Liver (tissue), 9 donors: ENCODE data around the gene HTR3B. TPM values are rescaled to one million over a fixed set of nuclear protein-coding genes. Genes with fewer than 3 reads are reported as not detected.
"Not testable (repeated sequence)": the region's sequence is repeated elsewhere in the genome, so short reads cannot be mapped to it uniquely, and the experiment has no call there.

Source experiments
- DNase-seq: peaks from one replicate; pipeline ENCODE4 v3.0.0-alpha.2; 2017; ENCODE audit warnings: low spot score
- H3K27ac ChIP-seq, 2 donors: one replicate each; pipeline ENCODE4 v1.7.0; 2013; ENCODE audit warnings: inconsistent platforms in 2 of 2, low read length in 2 of 2, control low read depth in 1 of 2, low read depth in 1 of 2, mild to moderate bottlenecking in 1 of 2
- H3K27me3 ChIP-seq, 4 donors: one replicate each; pipeline versions ENCODE4 v1.6.1 to v1.7.0; 2013; ENCODE audit warnings: low read length in 3 of 4, inconsistent platforms in 1 of 4, mild to moderate bottlenecking in 1 of 4, moderate library complexity in 1 of 4; ENCODE audit not compliant: control insufficient read depth in 4 of 4, insufficient read depth in 4 of 4
- H3K36me3 ChIP-seq, 4 donors: one replicate each; pipeline versions ENCODE4 v1.6.1 to v1.7.0; 2013; ENCODE audit warnings: low read length in 3 of 4, mild to moderate bottlenecking in 3 of 4, low read depth in 1 of 4, moderate library complexity in 1 of 4; ENCODE audit not compliant: control insufficient read depth in 4 of 4, insufficient read depth in 3 of 4
- H3K4me1 ChIP-seq, 4 donors: one replicate each; pipeline versions ENCODE4 v1.6.1 to v1.7.0; 2013; ENCODE audit warnings: low read length in 3 of 4, mild to moderate bottlenecking in 3 of 4, moderate library complexity in 1 of 4; ENCODE audit not compliant: control insufficient read depth in 4 of 4, insufficient read depth in 4 of 4
- H3K4me3 ChIP-seq, 3 donors: one replicate each; pipeline versions ENCODE4 v1.6.1 to v1.7.0; 2013; ENCODE audit warnings: low read length in 3 of 3, control low read depth in 1 of 3, low read depth in 1 of 3, mild to moderate bottlenecking in 1 of 3
- H3K9ac ChIP-seq, 2 donors: one replicate each; pipeline ENCODE4 v1.7.0; 2013; ENCODE audit warnings: low read length in 2 of 2, mild to moderate bottlenecking in 2 of 2, moderate library complexity in 2 of 2, control low read depth in 1 of 2, low read depth in 1 of 2
- H3K9me3 ChIP-seq, 4 donors: one replicate each; pipeline versions ENCODE4 v1.6.1 to v1.7.0; 2013; ENCODE audit warnings: low read length in 3 of 4; ENCODE audit not compliant: control insufficient read depth in 4 of 4
- ATF3 ChIP-seq: IDR thresholded peaks from 2 replicates; pipeline ENCODE4 v1.6.1; 2016; ENCODE audit warnings: antibody characterized with exemption
- CTCF ChIP-seq: fragments of 150-350 bp; IDR thresholded peaks from 2 replicates; pipeline ENCODE4 v1.5.1; 2017; ENCODE audit warnings: improper control_type of control experiment, low read depth, low read length; ENCODE audit not compliant: missing input control
- EGR1 ChIP-seq, 2 donors: IDR thresholded peaks; 2 replicates each; pipeline ENCODE4 v1.6.1; 2016 to 2018; ENCODE audit warnings: antibody characterized with exemption in 2 of 2, low read depth in 2 of 2
- FOXA1 ChIP-seq: IDR thresholded peaks from 2 replicates; pipeline ENCODE4 v1.6.1; 2016; ENCODE audit warnings: antibody characterized with exemption
- FOXA2 ChIP-seq: IDR thresholded peaks from 2 replicates; pipeline ENCODE4 v1.6.1; 2016; ENCODE audit warnings: antibody characterized with exemption
- GABPA ChIP-seq, 2 donors: IDR thresholded peaks in 1 of 2; conservative IDR thresholded peaks in 1 of 2; 2 replicates each; pipeline ENCODE4 v1.6.1; 2016; ENCODE audit warnings: antibody characterized with exemption in 2 of 2, mild to moderate bottlenecking in 1 of 2, moderate library complexity in 1 of 2
- HNF4A ChIP-seq, 2 donors: conservative IDR thresholded peaks; 2 replicates each; pipeline ENCODE4 v1.6.1; 2016; ENCODE audit warnings: antibody characterized with exemption in 2 of 2, mild to moderate bottlenecking in 2 of 2
- HNF4G ChIP-seq: IDR thresholded peaks from 2 replicates; pipeline ENCODE4 v1.6.1; 2016; ENCODE audit warnings: antibody characterized with exemption
- JUND ChIP-seq, 2 donors: IDR thresholded peaks; 2 replicates each; pipeline ENCODE4 v1.6.1; 2016; ENCODE audit warnings: antibody characterized with exemption in 2 of 2
- MAX ChIP-seq: IDR thresholded peaks from 2 replicates; pipeline ENCODE4 v1.6.1; 2016; ENCODE audit warnings: antibody characterized with exemption
- NR2F2 ChIP-seq: IDR thresholded peaks from 2 replicates; pipeline ENCODE4 v1.6.1; 2016; ENCODE audit warnings: antibody characterized with exemption
- RAD21 ChIP-seq, 2 donors: IDR thresholded peaks; 2 replicates each; pipeline ENCODE4 v1.6.1; 2016; ENCODE audit warnings: antibody characterized with exemption in 2 of 2, mild to moderate bottlenecking in 2 of 2
- RXRA ChIP-seq, 2 donors: IDR thresholded peaks; 2 replicates each; pipeline ENCODE4 v1.6.1; 2017 to 2018; ENCODE audit warnings: antibody characterized with exemption in 2 of 2, mild to moderate bottlenecking in 1 of 2
- SP1 ChIP-seq: IDR thresholded peaks from 2 replicates; pipeline ENCODE4 v1.6.1; 2018; ENCODE audit warnings: antibody characterized with exemption, mild to moderate bottlenecking
- TAF1 ChIP-seq: conservative IDR thresholded peaks from 2 replicates; pipeline ENCODE4 v1.6.1; 2016; ENCODE audit warnings: antibody characterized with exemption, mild to moderate bottlenecking
- YY1 ChIP-seq: IDR thresholded peaks from 2 replicates; pipeline ENCODE4 v1.6.1; 2016; ENCODE audit warnings: antibody characterized with exemption, mild to moderate bottlenecking
- ZBTB33 ChIP-seq: IDR thresholded peaks from 2 replicates; pipeline ENCODE4 v1.6.1; 2016; ENCODE audit warnings: antibody characterized with exemption
- WGBS: extraction: QIAGEN DNeasy Blood & Tissue Kit; methylation state at CpG from one replicate; pipeline ENCODE4 v1.1.7; 2013; 5-methylcytosine and 5-hydroxymethylcytosine counted together
- polyA plus RNA-seq, 2 donors: library from polyadenylated mRNA; stranded (reverse) in 1 of 2; unstranded in 1 of 2; fragments of 200-250 nt in 1 of 2; fragments of >200 nt in 1 of 2; fragmentation: Nextera tagmentation in 1 of 2; extraction: Ambion mirVana in 1 of 2; gene quantifications; one replicate each; pipeline versions ENCODE4 v1.2.1 to v1.2.3, GENCODE V29; 2013 to 2015
- total RNA-seq, 2 donors: library from RNA; depleted of rRNA; stranded (reverse); fragments of >200 nt; gene quantifications; one replicate each; pipeline ENCODE4 v1.2.3, GENCODE V29; 2014
- donor health status: healthy.
- donor health status: healthy.
- donor health status: healthy.
- donor health status: healthy.
- donor health status: healthy.

HTR3B gene
- total and polyA plus RNA-seq, 4 donors = not detected

GRCh38 chr11:113908098-113908497 is 3.5 kb downstream of the HTR3B start:
- Histone ChIP-seq H3K27me3 (no peaks in the 10 kb centered on the region), H3K4me3 (no peak overlapping the region), H3K27ac (no peak overlapping the region), H3K9ac (no peak overlapping the region), H3K36me3 (no peaks in the 10 kb centered on the region), H3K4me1 (peaks cover 0 to 11% (median 1%) of the 10 kb centered on the region in 4 donors), H3K9me3 (no peaks in the 10 kb centered on the region)
- no peak for DNase-seq
- TF ChIP-seq HNF4G (no peak), FOXA1 (no peak), ZBTB33 (no peak), CTCF (no peak), TAF1 (no peak), SP1 (no peak), MAX (no peak), RXRA (IDR thresholded peaks at IDR 0.05) (no peak), YY1 (no peak), GABPA (IDR thresholded peaks at IDR 0.05 in 1 of 2, conservative IDR thresholded peaks at IDR 0.05 in 1 of 2) (no peak), JUND (IDR thresholded peaks at IDR 0.05) (no peak), FOXA2 (no peak), EGR1 (IDR thresholded peaks at IDR 0.05; ENCODE audit: low read depth in 2 of 2) (no peak), HNF4A (conservative IDR thresholded peaks at IDR 0.05) (no peak)
- 91% methylated on average over 9 of the region's 9 CpGs for WGBS

- 93% methylated on average over 9 of the region's 9 CpGs for whole genome bisulfite sequencing
- not testable (repeated sequence) for H3K27me3 ChIP-seq, H3K9ac ChIP-seq, H3K4me3 ChIP-seq, H3K27ac ChIP-seq, H3K4me1 ChIP-seq, DNase-seq, H3K36me3 ChIP-seq, H3K9me3 ChIP-seq
Observed at GRCh38 chr11:113911491-113911890, 6.9 kb downstream of the HTR3B start.

- WGBS = 77% methylated on average over 2 of the region's 2 CpGs
- Histone ChIP-seq H3K4me3 (no peak overlapping the region), H3K36me3 (no peaks in the 10 kb centered on the region), H3K27me3 (no peaks in the 10 kb centered on the region), H3K4me1 (no peaks in the 10 kb centered on the region), H3K27ac (no peak overlapping the region), H3K9me3 (no peaks in the 10 kb centered on the region), H3K9ac (no peak overlapping the region)
- TF ChIP-seq ZBTB33 = no peak
- TF ChIP-seq SP1 = no peak
- TF ChIP-seq FOXA2 = no peak
- no peak for TF ChIP-seq CTCF
- no peak for TF ChIP-seq RAD21 (IDR thresholded peaks at IDR 0.05)
- TF ChIP-seq TAF1 = no peak
- TF ChIP-seq NR2F2 = no peak
- TF ChIP-seq HNF4A (conservative IDR thresholded peaks at IDR 0.05) = no peak
- no peak for TF ChIP-seq RXRA (IDR thresholded peaks at IDR 0.05)
- no peak for TF ChIP-seq YY1
- TF ChIP-seq ATF3 = no peak
- no peak for TF ChIP-seq JUND (IDR thresholded peaks at IDR 0.05)
- TF ChIP-seq MAX = no peak
- TF ChIP-seq FOXA1 = no peak
- DNase-seq = no peak
Observed at GRCh38 chr11:113923572-113923971, 19.0 kb downstream of the HTR3B start.
